HG03066 (cell line): ENCODE data around the gene KRTAP19-1.

ENCODE experiments used
- ATAC-seq: cut with Tn5 transposase; IDR thresholded peaks from one replicate; pipeline ENCODE4 v1.9.1; 2021; ENCODE audit warnings: low read depth; ENCODE audit not compliant: unreplicated experiment

The KRTAP19-1 gene

GRCh38 chr21:30434033-30434631, 46.0 kb downstream of the KRTAP19-1 start:
- no peak for ATAC-seq

GRCh38 chr21:30430170-30430655, 50.0 kb downstream of the KRTAP19-1 start, which contains the start of gene KRTAP13-4:
Gene KRTAP13-4 (plus strand): TSS chr21:30430220. CDS start chr21:30430276, 56 bp downstream.
- ATAC-seq: no peak
